Measurements from ENCODE around the gene SARS1. TPM values are rescaled to one million over a fixed set of nuclear protein-coding genes. Genes with fewer than 3 reads are reported as not detected.

SARS1 gene
- total and polyA plus RNA-seq, 2 of the 13 experiments (the other 11 are each of a cell fraction or from before 2014, with no cell fraction given) = 103 to 134 TPM

DNA sequence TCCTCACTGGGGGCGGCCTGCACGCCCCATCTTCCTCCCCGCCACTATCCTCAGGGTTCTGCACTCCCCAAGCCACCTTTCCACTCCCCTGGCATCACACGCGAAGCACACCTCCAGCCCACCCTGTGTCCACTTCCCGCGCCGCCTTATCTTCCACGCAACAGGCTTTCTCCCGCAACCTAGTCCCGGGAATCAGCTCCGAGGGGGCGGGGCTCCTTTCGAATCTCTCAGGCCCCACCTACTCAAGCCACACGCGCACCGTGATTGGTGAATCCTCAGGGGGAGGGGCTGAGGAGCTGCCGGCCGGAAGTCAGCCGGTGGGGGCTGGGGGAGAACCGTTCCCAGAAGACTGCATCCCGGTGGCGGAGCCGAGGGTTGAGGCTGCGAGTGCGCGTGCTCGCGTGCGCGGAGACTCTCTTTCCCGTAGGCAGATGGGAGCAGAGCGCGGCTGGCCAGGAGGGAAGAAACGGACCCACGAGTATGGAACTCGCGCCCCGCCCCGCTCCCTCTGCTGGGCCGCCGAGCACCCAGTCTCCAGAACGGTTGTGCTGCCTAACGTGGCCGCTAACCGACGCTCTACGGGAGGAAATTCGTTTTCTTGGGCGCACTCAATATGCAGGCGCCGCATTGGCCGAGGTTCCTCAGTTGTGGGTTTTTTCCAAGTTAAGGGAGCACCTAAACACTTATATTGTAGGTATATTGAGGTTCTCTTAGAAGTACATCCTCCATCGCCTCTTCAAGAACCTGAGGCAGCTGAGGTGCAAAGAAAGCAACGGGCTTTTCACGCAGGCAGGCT, 69.4 kb downstream of the SARS1 start, which contains the start of gene PSRC1 (continued):
- TF ChIP-seq ZBTB33 (CRISPR knock-in tag; IDR thresholded peaks at IDR 0.05) (no peak), ZNF570 (CRISPR knock-in tag; IDR thresholded peaks at IDR 0.05; ENCODE audit: borderline replicate concordance) (no peak), NR2F6 (IDR thresholded peaks at IDR 0.05) (no peak), NR2F6 (CRISPR knock-in tag; IDR thresholded peaks at IDR 0.05) (0 out of 2 replicates have a peak, but pooled peaks have one; percentile 26), HINFP (CRISPR knock-in tag; IDR thresholded peaks at IDR 0.05; ENCODE audit: low read depth) (peak; percentile 79), MEF2D (CRISPR knock-in tag; IDR thresholded peaks at IDR 0.05) (peak; percentile 45; the same call in 1 of the 2 replicates), SALL1 (CRISPR knock-in tag; IDR thresholded peaks at IDR 0.05) (peak; percentile 87), SMAD3 (CRISPR knock-in tag; IDR thresholded peaks at IDR 0.05) (peak; percentile 60; the same call in 1 of the 2 replicates), TBL1XR1 (IDR thresholded peaks at IDR 0.05; ENCODE audit: borderline replicate concordance, low read length, partially characterized antibody) (no peak), ESRRA (CRISPR knock-in tag; IDR thresholded peaks at IDR 0.05; ENCODE audit: low read depth) (peak; percentile 40; the same call in 1 of the 2 replicates), SKIL (CRISPR knock-in tag; IDR thresholded peaks at IDR 0.05; ENCODE audit: borderline replicate concordance) (peak; percentile 66; the same call in 1 of the 2 replicates), GZF1 (CRISPR knock-in tag; IDR thresholded peaks at IDR 0.05) (peak; percentile 49; the same call in 1 of the 2 replicates)
- TF ChIP-seq, protein P1, sequence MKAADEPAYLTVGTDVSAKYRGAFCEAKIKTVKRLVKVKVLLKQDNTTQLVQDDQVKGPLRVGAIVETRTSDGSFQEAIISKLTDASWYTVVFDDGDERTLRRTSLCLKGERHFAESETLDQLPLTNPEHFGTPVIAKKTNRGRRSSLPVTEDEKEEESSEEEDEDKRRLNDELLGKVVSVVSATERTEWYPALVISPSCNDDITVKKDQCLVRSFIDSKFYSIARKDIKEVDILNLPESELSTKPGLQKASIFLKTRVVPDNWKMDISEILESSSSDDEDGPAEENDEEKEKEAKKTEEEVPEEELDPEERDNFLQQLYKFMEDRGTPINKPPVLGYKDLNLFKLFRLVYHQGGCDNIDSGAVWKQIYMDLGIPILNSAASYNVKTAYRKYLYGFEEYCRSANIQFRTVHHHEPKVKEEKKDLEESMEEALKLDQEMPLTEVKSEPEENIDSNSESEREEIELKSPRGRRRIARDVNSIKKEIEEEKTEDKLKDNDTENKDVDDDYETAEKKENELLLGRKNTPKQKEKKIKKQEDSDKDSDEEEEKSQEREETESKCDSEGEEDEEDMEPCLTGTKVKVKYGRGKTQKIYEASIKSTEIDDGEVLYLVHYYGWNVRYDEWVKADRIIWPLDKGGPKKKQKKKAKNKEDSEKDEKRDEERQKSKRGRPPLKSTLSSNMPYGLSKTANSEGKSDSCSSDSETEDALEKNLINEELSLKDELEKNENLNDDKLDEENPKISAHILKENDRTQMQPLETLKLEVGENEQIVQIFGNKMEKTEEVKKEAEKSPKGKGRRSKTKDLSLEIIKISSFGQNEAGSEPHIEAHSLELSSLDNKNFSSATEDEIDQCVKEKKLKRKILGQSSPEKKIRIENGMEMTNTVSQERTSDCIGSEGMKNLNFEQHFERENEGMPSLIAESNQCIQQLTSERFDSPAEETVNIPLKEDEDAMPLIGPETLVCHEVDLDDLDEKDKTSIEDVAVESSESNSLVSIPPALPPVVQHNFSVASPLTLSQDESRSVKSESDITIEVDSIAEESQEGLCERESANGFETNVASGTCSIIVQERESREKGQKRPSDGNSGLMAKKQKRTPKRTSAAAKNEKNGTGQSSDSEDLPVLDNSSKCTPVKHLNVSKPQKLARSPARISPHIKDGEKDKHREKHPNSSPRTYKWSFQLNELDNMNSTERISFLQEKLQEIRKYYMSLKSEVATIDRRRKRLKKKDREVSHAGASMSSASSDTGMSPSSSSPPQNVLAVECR (CRISPR knock-in tag; IDR thresholded peaks at IDR 0.05; ENCODE audit: borderline replicate concordance) = peak; percentile 86
- TF ChIP-seq, protein P2, sequence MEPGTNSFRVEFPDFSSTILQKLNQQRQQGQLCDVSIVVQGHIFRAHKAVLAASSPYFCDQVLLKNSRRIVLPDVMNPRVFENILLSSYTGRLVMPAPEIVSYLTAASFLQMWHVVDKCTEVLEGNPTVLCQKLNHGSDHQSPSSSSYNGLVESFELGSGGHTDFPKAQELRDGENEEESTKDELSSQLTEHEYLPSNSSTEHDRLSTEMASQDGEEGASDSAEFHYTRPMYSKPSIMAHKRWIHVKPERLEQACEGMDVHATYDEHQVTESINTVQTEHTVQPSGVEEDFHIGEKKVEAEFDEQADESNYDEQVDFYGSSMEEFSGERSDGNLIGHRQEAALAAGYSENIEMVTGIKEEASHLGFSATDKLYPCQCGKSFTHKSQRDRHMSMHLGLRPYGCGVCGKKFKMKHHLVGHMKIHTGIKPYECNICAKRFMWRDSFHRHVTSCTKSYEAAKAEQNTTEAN (CRISPR knock-in tag; conservative IDR thresholded peaks at IDR 0.05) = 0 out of 2 replicates have a peak, but pooled peaks have one; percentile 53

All from HepG2 (cell line).